ENCODE measurements around the gene AFF3. TPM values are rescaled to one million over a fixed set of nuclear protein-coding genes. Genes with fewer than 3 reads are reported as not detected.

Gene AFF3
- total and polyA plus RNA-seq, 4 donors, result 0.48 to 5.3 (median 2.3) TPM

GRCh38 chr2:99711144-99711543 lies 431.2 kb downstream of the AFF3 start:
- Histone ChIP-seq H3K36me3 (ENCODE audit: control insufficient read depth in 4 of 4, insufficient read depth in 3 of 4, low read depth in 1 of 4, low read length in 3 of 4) (no peaks in the 10 kb centered on the region), H3K9me3 (ENCODE audit: control insufficient read depth in 4 of 4, low read length in 3 of 4) (no peaks in the 10 kb centered on the region), H3K27me3 (ENCODE audit: control insufficient read depth in 4 of 4, insufficient read depth in 4 of 4, low read length in 3 of 4) (no peaks in the 10 kb centered on the region), H3K9ac (ENCODE audit: low read depth in 1 of 2, low read length in 2 of 2) (no peak overlapping the region), H3K27ac (ENCODE audit: low read depth in 1 of 2, low read length in 2 of 2) (no peak overlapping the region), H3K4me3 (ENCODE audit: low read depth in 1 of 3, low read length in 3 of 3) (no peak overlapping the region), H3K4me1 (ENCODE audit: control insufficient read depth in 4 of 4, insufficient read depth in 4 of 4, low read length in 3 of 4) (no peaks in the 10 kb centered on the region)
- TF ChIP-seq FOXA1 (IDR thresholded peaks at IDR 0.05) (no peak), GABPA (IDR thresholded peaks at IDR 0.05 in 1 of 2, conservative IDR thresholded peaks at IDR 0.05 in 1 of 2) (no peak), HNF4G (IDR thresholded peaks at IDR 0.05) (no peak), RAD21 (IDR thresholded peaks at IDR 0.05) (no peak), REST (IDR thresholded peaks at IDR 0.05) (no peak), FOXA2 (IDR thresholded peaks at IDR 0.05) (no peak), CTCF (IDR thresholded peaks at IDR 0.05; ENCODE audit: low read depth, low read length, missing input control) (no peak), MAX (IDR thresholded peaks at IDR 0.05) (no peak), JUND (IDR thresholded peaks at IDR 0.05) (no peak), ZBTB33 (IDR thresholded peaks at IDR 0.05) (no peak), ATF3 (IDR thresholded peaks at IDR 0.05) (no peak), YY1 (IDR thresholded peaks at IDR 0.05) (no peak), TAF1 (conservative IDR thresholded peaks at IDR 0.05) (no peak), SP1 (IDR thresholded peaks at IDR 0.05) (no peak), NR2F2 (IDR thresholded peaks at IDR 0.05) (no peak)
- DNase-seq (ENCODE audit: low spot score), result no peak
- 89% methylated on average over 9 of the region's 9 CpGs for WGBS

- H3K4me1 ChIP-seq (ENCODE audit: control insufficient read depth in 4 of 4, insufficient read depth in 4 of 4, low read length in 3 of 4), result no peaks in the 10 kb centered on the region
- DNase-seq (ENCODE audit: low spot score), result no peak
- no peak overlapping the region for H3K9ac ChIP-seq (ENCODE audit: low read depth in 1 of 2, low read length in 2 of 2)
- H3K27me3 ChIP-seq (ENCODE audit: control insufficient read depth in 4 of 4, insufficient read depth in 4 of 4, low read length in 3 of 4), result no peaks in the 10 kb centered on the region
- no peaks in the 10 kb centered on the region for H3K9me3 ChIP-seq (ENCODE audit: control insufficient read depth in 4 of 4, low read length in 3 of 4)
- TF ChIP-seq RXRA (IDR thresholded peaks at IDR 0.05) (no peak), ATF3 (IDR thresholded peaks at IDR 0.05) (no peak), REST (IDR thresholded peaks at IDR 0.05) (no peak), CTCF (IDR thresholded peaks at IDR 0.05; ENCODE audit: low read depth, low read length, missing input control) (no peak), GABPA (IDR thresholded peaks at IDR 0.05 in 1 of 2, conservative IDR thresholded peaks at IDR 0.05 in 1 of 2) (no peak), FOXA2 (IDR thresholded peaks at IDR 0.05) (no peak), MAX (IDR thresholded peaks at IDR 0.05) (no peak), RAD21 (IDR thresholded peaks at IDR 0.05) (no peak), FOXA1 (IDR thresholded peaks at IDR 0.05) (no peak), YY1 (IDR thresholded peaks at IDR 0.05) (no peak)
- no peak overlapping the region for H3K27ac ChIP-seq (ENCODE audit: low read depth in 1 of 2, low read length in 2 of 2)
- no peaks in the 10 kb centered on the region for H3K36me3 ChIP-seq (ENCODE audit: control insufficient read depth in 4 of 4, insufficient read depth in 3 of 4, low read depth in 1 of 4, low read length in 3 of 4)
- WGBS, result 85% methylated on average over 6 of the region's 6 CpGs
- H3K4me3 ChIP-seq (ENCODE audit: low read depth in 1 of 3, low read length in 3 of 3), result no peak overlapping the region
Measured at GRCh38 chr2:99710721-99711120, 431.7 kb downstream of the AFF3 start.

Measured in liver (tissue), 9 donors.